Osteocyte (in vitro differentiated cells): Measurements from ENCODE around the gene GNB1. TPM values are rescaled to one million over a fixed set of nuclear protein-coding genes. Genes with fewer than 3 reads are reported as not detected.
A peak's percentile ranks its signal among the peaks of the same experiment; 100 is the strongest.
"Not testable (repeated sequence)": the region's sequence is repeated elsewhere in the genome, so short reads cannot be mapped to it uniquely, and the experiment has no call there.

Experiments used
- DNase-seq: peaks from one replicate; pipeline ENCODE4 v3.0.0; 2021; ENCODE audit warnings: mixed read lengths; ENCODE audit not compliant: unreplicated experiment; ENCODE audit errors: extremely low spot score
- H3K27ac Mint-ChIP-seq: one replicate; pipeline ENCODE4 v1.8.0; 2021; ENCODE audit warnings: mild to moderate bottlenecking, mixed read lengths; ENCODE audit not compliant: unreplicated experiment
- H3K27me3 Mint-ChIP-seq: one replicate; pipeline ENCODE4 v1.8.0; 2021; ENCODE audit warnings: mixed read lengths; ENCODE audit not compliant: unreplicated experiment
- H3K36me3 Mint-ChIP-seq: one replicate; pipeline ENCODE4 v1.8.0; 2021; ENCODE audit warnings: mixed read lengths; ENCODE audit not compliant: unreplicated experiment
- H3K4me1 Mint-ChIP-seq: one replicate; pipeline ENCODE4 v1.8.0; 2021; ENCODE audit warnings: mixed read lengths; ENCODE audit not compliant: unreplicated experiment
- H3K4me3 Mint-ChIP-seq: one replicate; pipeline ENCODE4 v1.8.0; 2021; ENCODE audit warnings: mild to moderate bottlenecking, moderate library complexity, mixed read lengths; ENCODE audit not compliant: unreplicated experiment
- H3K9me3 Mint-ChIP-seq: one replicate; pipeline ENCODE4 v1.8.0; 2021; ENCODE audit warnings: mixed read lengths; ENCODE audit not compliant: unreplicated experiment
- CTCF ChIP-seq: fragments of 200-600 bp; sonication (generic); IDR thresholded peaks from 2 replicates; pipeline ENCODE4 v1.5.0; 2021; ENCODE audit warnings: antibody characterized with exemption, mild to moderate bottlenecking, moderate library complexity
- total RNA-seq: library from RNA; stranded (reverse); gene quantifications from 2 replicates; pipeline ENCODE4 v1.2.1, GENCODE V29; 2021

GNB1 gene
- total RNA-seq, 1 donor from 2014 or later = 407 TPM

GRCh38 chr1:1891349-1892078 is 627 bp upstream of the GNB1 start:
- peaks cover 40% of the 10 kb centered on the region for H3K4me1 Mint-ChIP-seq
- no peaks in the 10 kb centered on the region for H3K27me3 Mint-ChIP-seq
- H3K27ac Mint-ChIP-seq = peak overlapping the region; percentile 83
- no peak for TF ChIP-seq CTCF
- H3K36me3 Mint-ChIP-seq = no peaks in the 10 kb centered on the region
- H3K4me3 Mint-ChIP-seq = peak overlapping the region; percentile 77
- peak; percentile 89 for DNase-seq
- H3K9me3 Mint-ChIP-seq = no peaks in the 10 kb centered on the region

- H3K27me3 Mint-ChIP-seq = no peaks in the 10 kb centered on the region
- no peak for TF ChIP-seq CTCF
- peak overlapping the region; percentile 77 for H3K27ac Mint-ChIP-seq
- H3K36me3 Mint-ChIP-seq = no peaks in the 10 kb centered on the region
- DNase-seq = no peak
- peaks cover 45% of the 10 kb centered on the region for H3K4me1 Mint-ChIP-seq
- H3K4me3 Mint-ChIP-seq = peak overlapping the region; percentile 86
- H3K9me3 Mint-ChIP-seq = no peaks in the 10 kb centered on the region
These were observed 911 bp downstream of the GNB1 start for GRCh38 chr1:1889847-1890505.

- DNase-seq = no peak
These were observed 1.7 kb downstream of the GNB1 start for GRCh38 chr1:1889090-1889750.

GRCh38 chr1:1883890-1884289 is 7.0 kb downstream of the GNB1 start:
- not testable (repeated sequence) for DNase-seq, H3K9me3 Mint-ChIP-seq, H3K36me3 Mint-ChIP-seq, H3K27me3 Mint-ChIP-seq, H3K4me3 Mint-ChIP-seq
- peak overlapping the region; percentile 76 for H3K27ac Mint-ChIP-seq
- H3K4me1 Mint-ChIP-seq = peaks cover 61% of the 10 kb centered on the region

More at GRCh38 chr1:1889090-1889750, 1.7 kb downstream of the GNB1 start:
- Mint-ChIP-seq H3K27me3 (no peaks in the 10 kb centered on the region), H3K4me1 (peaks cover 40% of the 10 kb centered on the region), H3K4me3 (peak overlapping the region; percentile 86), H3K36me3 (no peaks in the 10 kb centered on the region), H3K27ac (peak overlapping the region; percentile 77), H3K9me3 (no peaks in the 10 kb centered on the region)
- no peak for TF ChIP-seq CTCF

- Mint-ChIP-seq H3K4me3 (no peak overlapping the region), H3K9me3 (no peaks in the 10 kb centered on the region), H3K27me3 (no peaks in the 10 kb centered on the region), H3K27ac (peak overlapping the region; percentile 76), H3K36me3 (no peaks in the 10 kb centered on the region), H3K4me1 (peaks cover 60% of the 10 kb centered on the region)
- DNase-seq = no peak
- TF ChIP-seq CTCF = no peak
These were observed 7.6 kb downstream of the GNB1 start for GRCh38 chr1:1883092-1883873.
